NCI-H526 (cell line): Measurements from ENCODE around the gene OR52N1.

Source experiments
- DNase-seq, 2 experiments: peaks; one replicate each; lab custom pipeline; 2025; lab: John Stamatoyannopoulos, UW

Gene OR52N1

DNA sequence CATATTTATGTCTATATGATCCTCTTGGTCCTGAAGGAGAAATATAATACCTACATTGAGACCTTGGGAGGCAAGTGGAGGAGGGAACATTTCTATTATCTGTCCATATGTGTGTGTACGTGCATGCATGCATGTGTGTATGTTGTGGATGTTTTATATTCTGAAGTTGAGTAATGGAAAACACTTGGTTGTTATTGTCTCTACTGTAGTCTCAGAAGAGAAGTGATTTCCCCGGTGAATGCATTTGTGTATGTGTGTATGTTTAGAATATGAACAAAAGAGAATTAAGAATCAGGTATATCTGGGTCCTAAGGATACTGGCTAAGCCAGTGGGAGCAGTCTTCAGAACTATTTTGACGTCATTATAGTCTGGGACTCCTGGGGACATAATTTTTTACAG lies at the start of gene OR52N1:
OR52N1 (minus strand) TSS at position 101 of the 400 bp plus-strand sequence. CDS start 2,449 bp downstream, outside the sequence.
- DNase-seq, result no peak

GRCh38 chr11:5837695-5838094 lies 46.6 kb upstream of the OR52N1 start:
- DNase-seq, result no peak

GRCh38 chr11:5833446-5833845 lies 42.4 kb upstream of the OR52N1 start:
- DNase-seq, result no peak

DNA sequence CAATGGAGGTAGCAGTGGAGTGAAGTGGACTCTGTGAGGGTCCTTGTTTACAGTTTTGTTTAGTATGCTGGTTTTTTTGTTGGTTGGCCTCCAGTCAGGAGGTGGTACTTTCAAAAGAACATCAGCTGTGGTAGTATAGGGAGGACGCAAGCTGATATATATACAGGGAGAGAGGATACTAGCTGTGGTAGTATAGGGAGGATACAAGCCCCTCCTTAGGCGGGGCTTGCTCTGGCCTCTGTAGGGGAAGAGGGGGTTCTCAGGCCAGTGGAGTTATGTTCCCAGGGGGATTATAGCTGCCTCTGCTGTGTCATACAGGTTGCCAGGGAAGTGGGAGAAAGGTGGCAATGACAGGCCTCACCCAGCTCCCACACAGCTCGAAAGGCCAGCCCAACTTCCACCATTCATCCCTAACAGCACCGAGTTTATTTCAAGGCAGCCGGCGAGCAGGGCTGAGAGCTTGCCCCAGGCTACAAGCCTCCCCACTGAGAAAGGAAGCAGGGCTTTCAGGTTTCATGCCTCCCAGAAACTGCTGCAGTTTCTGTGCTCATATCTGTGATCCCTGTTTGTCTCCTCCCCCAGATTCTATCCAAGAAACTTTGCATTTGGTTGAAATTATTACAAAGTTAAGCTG lies 40.2 kb upstream of the OR52N1 start:
- DNase-seq, result no peak

DNA sequence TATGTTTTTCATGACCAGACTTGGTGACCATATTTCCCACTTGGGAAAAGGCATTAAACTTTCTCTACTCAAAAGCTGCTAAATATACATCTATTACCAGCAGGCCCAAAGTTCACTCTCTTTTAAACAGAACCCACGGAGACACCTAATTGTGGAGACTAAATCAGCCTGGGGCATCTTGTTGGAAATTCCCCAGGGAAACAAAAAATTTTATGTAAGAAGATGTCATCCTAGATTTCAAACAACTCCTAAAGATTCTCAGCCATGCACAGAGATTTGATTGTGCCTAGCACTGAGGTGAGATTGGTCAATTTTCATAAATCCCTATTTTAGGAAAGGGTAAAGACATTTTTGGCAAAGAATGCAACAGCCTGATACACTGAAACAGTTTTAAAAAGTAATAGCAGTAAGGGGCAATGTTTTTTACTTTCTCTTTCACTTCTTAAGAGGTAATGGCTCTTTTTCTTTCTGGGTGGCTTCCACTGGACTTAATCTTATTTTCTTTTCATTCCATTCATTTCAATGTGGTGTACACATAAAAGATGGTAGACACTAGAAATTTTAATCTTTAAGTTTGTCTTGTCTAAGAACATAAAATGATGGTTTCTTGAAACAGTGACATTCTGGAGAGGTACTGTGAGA lies 27.3 kb upstream of the OR52N1 start:
- DNase-seq, result no peak

DNA sequence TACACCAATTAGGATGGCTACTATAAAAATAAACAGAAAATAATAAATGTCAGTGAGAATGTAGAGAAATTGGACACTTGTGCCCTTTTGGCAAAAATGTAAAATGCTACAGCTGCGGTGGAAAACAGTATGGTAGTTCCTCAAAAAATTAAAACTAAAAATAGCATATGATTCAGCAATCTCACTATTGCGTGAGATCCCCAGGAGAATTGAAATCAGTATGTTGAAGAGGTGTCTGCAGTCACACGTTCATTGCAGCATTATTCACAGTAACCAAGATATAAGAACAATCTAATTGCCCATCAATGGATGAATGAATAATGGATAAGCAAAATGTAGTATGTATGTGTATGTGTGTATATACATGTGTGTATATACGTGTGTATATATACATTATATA lies 24.5 kb upstream of the OR52N1 start:
- DNase-seq, result no peak

- DNase-seq, result no peak
Measured at GRCh38 chr11:5809905-5810795, 19.1 kb upstream of the OR52N1 start.

- no peak for DNase-seq
Measured at GRCh38 chr11:5809122-5809519, 18.1 kb upstream of the OR52N1 start.

DNA sequence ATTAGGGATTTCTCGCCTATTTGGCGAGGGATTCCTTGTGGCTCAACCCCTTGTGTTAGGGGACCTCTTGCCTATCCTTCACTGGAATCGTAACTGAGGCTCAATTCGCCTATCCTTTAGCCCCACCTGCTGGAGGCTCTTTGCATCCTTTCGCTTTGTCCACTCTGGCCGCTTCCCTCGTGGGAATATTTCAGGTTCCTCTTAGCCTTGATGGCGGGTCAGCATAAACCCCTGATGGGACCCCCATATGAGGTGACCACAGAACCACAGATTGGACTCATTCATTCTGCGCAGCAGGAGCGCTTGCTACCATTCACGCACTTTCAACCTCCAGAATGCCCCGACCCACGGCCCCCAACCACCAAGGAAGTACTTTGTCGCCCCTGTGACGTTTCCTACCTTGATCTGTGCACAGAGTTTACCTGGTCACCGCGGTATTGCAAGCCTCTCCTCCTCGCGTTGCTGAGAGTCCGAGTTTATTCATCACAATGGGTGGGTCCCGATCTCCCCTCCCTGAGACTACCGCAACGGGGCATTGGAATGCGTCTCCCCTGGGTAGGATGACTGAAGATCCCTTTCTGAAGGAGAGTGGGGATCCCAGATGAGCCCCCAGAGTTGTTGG lies 17.5 kb upstream of the OR52N1 start, which contains the start of gene OR52N2:
OR52N2 (plus strand) TSS at position 425 of the 622 bp plus-strand sequence. CDS start 11,412 bp downstream, outside the sequence.
- DNase-seq, result peak; percentile 17 to 69

DNA sequence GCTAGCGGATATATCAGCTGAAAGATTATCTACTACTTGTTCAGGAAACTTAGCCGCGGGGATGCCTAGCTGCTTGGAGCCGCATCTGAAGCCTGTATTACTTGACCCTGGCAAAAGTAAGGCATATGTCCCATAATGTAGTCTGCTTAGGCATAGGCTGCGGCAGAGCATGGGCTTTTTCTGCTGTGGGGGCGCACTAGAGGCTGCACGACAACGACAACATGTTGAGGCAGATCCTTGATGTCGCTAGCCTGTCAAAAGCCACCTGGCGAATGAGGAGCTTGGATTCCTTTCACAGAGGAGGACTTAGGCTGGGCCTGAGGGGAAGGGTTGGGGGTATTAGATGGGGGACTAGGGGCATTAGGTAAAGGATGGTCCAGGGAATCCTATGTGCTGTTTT lies 16.5 kb upstream of the OR52N1 start:
- peak in 1 of 2 experiments; percentile 1 for DNase-seq

DNA sequence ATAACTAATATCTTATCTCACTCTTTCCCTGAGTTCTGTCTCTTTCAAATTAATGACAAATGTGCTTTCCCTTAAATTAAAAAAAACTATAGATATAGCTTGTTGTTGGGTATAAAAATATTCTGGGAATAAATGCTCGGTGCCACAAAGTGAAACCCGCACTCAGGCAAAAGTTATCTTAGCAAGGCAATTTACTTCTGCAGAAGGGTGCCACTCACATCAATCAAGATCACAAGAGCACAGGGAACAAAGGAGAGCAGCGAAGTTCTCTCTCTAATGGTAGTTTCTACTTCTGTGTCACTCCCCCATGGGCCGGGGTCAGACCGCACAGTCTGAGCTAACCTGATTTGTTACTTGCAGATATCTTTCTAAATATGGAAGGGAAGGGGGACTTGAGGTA lies 12.9 kb upstream of the OR52N1 start:
- no peak for DNase-seq

DNA sequence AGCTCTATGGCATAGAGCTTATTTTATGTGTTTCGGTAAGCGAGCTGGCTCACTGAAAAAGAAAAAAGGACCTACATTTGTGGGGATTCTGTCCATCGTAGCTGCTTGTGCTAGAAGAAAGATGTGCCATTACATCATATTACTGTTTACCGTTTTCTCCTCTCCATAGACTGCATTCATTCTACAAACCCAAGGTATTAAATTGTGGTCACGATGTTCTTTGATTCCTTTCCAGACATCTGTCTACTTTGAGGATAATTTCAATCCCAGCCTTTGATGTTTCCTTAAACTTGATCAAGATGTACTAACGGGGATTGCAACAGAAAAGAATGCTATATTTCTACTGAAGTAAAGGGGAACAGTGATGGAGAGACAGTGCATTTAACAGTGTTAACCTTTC lies 5.5 kb upstream of the OR52N1 start:
- no peak for DNase-seq

- no peak for DNase-seq
Measured at GRCh38 chr11:5783255-5783654, 7.8 kb downstream of the OR52N1 start, which contains the start of gene OR52N5. TSS of gene OR52N5 (minus strand) at chr11:5783355. CDS start at chr11:5778634, 4,721 bp downstream.

DNA sequence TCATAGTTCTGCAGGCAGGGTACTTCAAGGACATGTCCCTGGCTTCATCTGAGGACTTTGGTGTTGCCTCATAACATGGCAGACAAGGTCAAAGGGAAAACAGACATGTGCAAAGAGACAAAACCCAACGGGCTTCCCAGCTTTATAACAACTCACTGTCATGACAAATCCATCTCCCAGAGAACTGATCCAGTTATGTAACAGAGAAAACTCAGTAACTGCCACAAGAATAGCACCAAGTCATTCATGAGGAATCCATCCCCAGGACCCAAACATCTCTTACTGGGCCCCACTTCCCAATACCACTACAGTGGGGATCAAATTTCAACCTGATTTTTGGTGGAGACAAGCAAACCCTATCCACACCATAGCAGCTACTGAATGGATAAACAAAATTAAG lies 24.0 kb downstream of the OR52N1 start:
- no peak for DNase-seq

DNA sequence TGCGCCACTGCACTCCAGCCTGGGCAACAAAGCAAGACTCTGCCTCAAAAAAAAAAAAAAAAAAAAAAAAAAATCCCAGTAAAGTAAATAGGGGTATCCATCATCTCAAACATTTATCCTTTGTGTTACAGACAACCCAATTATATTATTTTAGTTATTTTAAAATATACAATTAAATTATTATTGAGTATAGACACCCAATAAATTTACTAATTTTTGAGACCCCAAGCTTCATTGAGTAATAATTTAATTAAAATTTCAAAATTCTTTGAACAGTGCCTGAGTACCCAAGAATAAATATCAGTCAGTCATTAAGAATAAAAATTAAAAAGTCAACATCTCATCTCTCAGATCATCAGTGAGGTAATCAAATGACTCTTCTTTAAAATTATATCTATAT lies 37.1 kb downstream of the OR52N1 start, which contains the start of gene OR52N4:
OR52N4 (plus strand) TSS at position 301 of the 400 bp plus-strand sequence. CDS start 498 bp downstream, outside the sequence.
- no peak for DNase-seq

DNA sequence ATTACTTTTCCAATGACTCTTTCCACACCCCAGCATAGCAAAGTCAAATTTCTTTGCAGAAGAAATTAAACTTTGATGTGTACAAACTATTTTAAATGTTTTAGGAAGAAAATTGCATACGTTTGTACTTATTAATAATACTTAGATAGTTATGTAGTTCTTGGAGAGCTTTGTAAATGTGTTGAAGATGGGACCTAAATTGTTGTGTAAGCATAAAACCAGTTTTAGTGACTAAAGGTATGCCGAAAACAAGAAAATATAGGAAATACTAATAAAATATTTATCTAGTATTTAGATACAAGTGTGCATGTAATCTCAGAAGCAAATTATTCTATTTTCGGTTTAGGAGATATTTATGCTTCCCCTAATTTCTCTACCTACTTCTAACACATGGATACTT lies 41.2 kb downstream of the OR52N1 start:
- no peak for DNase-seq

DNA sequence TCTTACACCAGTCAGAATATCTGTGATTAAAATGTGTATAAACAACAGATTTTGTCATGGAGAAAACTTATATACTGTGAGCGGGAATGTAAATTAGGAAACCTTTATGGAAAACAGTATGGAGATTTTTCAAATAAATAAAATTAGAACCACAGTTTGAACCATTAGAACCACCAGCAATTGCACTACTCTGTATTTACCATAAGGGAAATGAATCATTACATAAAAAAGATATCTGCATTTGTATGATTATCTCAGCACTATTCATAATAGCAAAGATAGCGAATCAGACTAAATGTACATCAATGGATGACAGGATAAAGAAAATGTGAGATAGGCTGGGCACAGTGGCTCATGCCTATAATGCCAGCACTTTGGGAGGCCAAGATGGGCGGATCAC lies 44.5 kb downstream of the OR52N1 start:
- no peak for DNase-seq

GRCh38 chr11:5738431-5738830 lies 52.6 kb downstream of the OR52N1 start:
- no peak for DNase-seq

DNA sequence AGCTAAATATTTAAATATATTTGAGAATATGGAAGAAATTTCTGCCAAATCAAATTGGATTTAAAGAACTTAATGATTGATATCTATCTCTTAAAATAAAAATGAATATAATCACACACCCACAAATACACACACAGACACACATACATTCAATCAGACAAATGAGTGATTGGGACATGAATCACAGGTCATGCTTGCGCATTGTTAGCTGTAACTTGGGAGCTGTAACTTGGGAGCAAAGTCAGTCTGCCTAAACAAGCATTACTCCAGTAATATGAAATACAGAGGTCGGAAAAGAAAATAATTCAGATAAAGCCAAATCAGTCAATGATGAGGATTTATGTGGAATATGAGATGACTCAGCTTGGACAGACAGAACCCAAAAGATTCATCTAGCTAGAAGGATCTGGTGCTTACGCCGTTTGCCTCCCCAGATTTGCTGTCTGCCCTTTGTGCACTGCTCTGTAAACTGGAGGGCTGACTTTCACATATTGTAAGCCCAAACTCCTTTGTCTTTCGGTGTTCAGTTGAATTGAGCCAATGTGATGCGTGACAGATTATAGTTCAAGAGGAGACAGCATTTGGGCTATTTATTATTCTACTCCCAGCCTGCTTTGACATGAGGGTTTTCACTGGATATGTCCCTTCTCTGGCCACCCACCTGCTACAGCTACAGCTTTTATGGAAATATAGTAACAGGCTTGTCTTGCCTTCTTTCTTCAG lies 53.2 kb downstream of the OR52N1 start:
- no peak for DNase-seq

GRCh38 chr11:5737091-5737490 lies 54.0 kb downstream of the OR52N1 start:
- DNase-seq, result no peak
